ENCODE results near the gene CDH4.

CDH4 gene

GRCh38 chr20:61570646-61571195 lies 318.7 kb downstream of the CDH4 start:
- DNase-seq, result no peak

DNA sequence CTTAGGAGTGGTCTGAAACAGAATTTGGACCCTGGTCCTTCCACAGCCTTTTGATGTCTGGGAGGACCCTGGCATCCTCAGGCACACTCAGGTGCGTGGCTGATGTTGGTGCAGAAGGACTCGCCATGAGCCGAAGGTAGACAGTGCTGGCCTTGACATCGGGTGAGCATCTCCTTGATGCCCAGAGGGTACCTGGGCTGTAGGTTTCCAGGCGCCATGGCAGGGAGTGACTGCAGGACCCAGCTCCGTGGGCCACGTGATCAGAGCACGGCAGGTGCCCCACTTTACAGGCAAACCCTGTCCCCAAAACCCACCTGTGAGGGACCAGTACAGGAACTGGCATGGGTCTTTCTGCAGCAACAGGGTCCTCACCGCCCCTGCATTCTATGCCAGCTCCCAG lies 319.2 kb downstream of the CDH4 start:
- no peak for DNase-seq

DNA sequence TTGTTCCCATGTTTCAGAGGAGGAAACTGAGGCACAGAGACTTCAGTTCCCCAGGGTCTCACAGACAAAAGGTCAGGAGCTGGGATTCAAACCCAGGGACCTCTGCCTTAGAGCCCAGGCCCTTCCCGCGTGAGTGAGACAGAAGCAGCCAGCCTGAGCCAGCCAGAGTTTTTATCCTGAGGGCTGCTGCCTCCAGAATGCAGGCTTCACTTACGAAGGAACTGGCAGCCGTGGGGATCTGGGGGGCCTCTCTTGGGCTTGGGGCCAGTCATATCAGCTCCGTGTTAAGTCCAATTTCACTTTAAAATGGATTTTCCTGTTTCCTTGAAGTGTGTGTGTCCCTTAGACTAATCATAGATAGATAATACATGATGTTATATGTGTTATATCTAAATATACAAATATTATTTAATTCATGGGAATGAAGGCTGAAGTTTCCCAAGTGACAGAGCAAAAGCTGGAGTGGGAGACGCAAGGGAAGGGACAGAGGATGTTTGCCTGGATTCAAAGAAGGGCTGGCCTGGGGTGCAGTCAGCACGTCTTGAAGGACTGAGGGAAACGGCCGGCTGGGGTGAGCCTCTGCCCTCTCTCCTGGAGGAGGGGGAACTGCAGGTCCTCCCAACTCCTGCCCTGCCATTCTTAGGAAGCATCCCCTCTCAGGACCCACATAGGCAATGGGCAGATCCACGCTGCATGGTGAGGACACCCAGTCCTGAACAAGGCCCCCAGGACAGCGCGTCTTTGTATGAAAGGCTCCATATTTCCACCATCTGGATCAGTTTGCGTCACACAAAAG lies 320.1 kb downstream of the CDH4 start:
- DNase-seq, result no peak

- no peak for DNase-seq
Observed at GRCh38 chr20:61572789-61573188, 320.7 kb downstream of the CDH4 start.

DNA sequence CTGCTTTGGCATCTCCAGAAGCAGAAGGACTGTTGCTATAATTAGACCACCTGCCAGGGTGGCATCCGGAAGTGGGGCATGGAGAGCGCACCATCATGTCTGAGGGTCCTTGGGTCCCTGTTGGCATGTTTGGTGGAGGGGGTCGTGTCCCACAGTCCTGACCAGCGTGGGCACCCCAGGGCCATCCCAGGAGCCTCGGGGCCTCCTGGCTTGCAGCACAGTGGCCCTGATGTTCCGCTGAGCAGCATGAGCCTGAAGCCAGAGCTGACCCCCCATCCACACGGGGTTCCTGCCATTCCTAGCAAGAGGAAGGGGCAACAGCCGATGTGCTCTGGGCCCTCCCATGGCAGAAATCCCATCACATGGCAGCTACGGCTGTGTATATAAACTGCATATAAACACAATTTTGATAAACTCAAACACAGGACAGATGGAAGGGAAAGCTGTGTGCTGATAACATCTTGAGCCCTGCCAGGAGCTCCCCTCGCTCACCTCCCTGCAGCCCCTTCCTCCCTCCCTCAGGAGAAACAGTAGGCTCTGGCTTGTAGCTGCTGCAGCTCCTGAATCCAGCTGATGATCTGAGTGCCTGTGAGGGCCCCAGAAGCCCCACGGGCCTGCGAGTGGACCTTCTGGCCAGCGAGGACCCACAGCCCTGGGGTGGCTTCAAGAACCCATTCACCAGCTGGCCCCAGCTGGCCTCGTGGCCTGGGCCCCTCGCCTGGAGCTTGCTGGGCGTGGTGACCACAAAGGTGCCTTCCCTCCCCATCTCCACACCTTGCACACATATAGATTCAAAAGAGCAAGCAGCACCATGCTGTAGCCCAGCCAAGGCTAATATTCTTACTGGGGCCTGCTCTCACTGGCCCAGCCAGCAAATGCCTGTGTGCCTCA lies 321.6 kb downstream of the CDH4 start:
- no peak for DNase-seq

GRCh38 chr20:61575151-61575937 lies 323.3 kb downstream of the CDH4 start:
- no peak for DNase-seq

GRCh38 chr20:61576372-61576771 lies 324.3 kb downstream of the CDH4 start:
- no peak for DNase-seq

DNA sequence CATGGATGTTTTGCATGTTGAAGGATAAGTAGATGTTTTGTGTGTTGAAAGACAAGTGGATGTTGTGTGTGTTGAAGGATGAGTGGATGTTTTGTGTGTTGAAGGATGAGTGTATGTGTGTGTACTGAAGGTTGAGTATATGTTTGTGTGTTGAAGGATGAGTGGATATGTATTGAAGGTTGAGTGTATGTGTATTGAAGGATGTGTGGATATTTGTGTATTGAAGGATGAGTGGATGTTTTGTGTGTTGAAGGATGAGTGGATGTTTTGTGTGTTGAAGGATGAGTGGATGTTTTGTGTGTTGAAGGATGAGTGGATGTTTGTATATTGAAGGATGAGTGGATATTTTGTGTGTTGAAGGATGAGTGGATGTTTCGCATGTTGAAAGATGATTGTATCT lies 325.0 kb downstream of the CDH4 start:
- DNase-seq, result no peak

DNA sequence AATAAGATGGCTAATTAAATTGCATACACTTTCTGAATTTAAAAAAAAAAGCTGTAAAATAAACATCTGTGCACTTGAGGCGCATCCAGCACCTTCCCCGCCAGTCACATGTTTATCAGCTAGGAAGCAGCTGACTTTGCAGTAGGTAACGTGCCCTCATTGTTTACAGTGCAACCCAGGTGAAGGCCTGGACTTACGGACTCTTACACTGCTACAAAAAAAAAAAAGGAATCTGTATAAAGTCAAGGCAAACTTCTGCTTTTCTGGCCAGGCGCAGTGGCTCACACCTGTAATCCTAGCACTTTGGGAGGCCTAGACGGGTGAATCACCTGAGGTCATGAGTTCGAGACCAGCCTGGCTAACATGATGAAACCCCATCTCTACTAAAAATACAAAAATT lies 327.8 kb downstream of the CDH4 start:
- DNase-seq, result no peak

- DNase-seq, result no peak
Observed at GRCh38 chr20:61580958-61581824, 329.1 kb downstream of the CDH4 start.

DNA sequence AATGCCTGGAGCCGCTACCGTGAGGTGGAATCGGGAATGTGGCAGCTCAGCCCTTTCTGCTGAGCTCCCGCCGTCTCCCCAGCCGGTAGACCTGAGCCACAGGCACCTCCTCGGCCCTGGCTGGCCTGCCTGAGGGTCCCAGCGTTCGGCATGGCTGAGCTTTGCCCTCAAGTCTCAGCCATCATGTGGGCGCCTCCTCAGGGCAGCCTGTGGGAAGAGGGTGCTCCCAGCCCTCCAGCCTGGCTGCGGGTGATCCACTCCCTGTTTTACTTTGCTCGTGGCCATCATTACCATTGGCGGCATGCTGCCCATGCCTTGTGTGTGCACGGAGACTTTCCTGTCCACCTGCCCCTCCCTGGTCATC lies 329.7 kb downstream of the CDH4 start:
- no peak for DNase-seq

- DNase-seq, result no peak
Observed at GRCh38 chr20:61582196-61582923, 330.3 kb downstream of the CDH4 start.

DNA sequence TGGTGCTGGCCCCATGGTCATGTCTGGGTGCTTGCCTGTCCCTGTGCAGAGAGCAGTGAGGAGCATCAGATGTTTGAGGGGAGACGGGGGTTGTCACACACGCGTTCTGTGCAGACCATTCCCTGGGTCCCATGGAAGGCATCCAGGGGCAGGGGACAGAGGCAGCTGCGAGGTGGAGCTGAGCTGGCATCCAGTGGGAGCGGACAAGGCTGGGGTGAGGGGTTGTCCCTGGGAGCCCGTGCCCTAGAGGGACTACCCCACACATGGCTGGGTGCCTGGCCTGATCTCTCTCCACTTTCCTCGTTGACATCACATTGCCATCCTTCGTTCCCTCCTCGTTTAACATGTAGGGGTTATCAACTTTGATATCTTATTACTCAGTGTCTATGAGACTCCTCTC lies 331.3 kb downstream of the CDH4 start:
- DNase-seq, result no peak

DNA sequence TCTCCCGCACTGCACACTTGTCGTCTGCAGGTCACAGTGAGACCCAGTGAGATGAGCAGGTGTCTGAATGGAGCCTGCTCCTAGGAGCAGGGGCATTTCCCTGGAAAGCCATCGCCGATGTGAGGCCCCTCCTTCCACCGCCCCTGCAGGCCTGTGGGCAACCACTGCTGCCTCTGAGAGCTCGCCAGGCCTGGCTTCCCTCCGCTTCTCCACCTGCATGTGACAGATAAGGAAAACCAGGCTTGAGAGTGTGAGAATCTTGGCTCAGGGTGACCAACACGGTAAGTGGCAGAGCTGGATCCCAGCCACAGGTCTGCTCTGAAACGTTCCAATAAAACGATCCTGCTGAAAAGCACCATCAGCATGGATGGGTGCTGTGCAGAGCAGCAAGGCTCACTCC lies 332.8 kb downstream of the CDH4 start:
- DNase-seq, result no peak

DNA sequence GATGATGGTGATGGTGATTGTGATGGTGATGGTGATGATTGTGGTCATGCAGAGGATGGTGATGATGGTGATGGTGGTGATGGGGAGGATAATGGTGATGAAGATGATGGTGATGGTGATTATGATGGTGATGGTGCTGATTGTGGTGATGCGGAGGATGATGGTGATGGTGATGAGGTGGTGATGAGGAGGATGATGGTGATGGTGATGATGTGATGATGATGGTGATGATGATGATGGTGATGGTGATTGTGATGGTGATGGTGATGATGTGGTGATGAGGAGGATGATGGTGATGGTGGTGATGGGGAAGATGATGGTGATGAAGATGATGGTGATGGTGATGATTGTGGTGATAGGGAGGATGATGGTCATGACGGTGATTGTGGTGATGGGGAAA lies 333.7 kb downstream of the CDH4 start:
- no peak for DNase-seq

GRCh38 chr20:61587036-61587435 lies 335.0 kb downstream of the CDH4 start:
- DNase-seq, result no peak

DNA sequence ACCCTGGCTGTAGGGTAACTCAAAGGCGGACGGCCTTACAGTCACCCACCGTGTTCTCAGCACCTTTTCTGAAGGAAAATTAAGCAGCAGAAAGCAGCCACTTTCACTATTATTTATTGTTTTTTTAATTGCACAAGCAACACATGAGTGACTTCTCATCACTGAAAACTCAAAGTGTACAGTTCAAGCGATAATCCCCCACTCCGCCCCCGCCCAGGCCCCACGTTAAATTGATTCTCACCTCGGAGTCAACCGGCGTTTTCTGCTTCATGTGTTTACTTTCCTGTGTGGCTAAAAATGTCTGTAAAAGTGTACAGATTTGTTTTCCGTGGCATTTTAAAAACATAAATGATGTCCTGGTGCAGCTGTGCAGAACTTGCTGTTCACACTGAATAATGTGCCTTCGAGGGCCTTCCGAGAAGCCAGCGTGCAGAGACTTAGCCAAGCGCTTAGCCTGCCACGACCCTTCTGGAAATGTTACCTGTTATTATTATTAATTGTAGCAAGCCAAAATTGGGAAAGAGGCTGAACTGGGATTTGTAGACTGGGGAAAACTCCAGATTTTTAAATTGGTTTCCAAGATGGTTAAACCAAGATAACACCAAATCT lies 335.7 kb downstream of the CDH4 start:
- no peak for DNase-seq

DNA sequence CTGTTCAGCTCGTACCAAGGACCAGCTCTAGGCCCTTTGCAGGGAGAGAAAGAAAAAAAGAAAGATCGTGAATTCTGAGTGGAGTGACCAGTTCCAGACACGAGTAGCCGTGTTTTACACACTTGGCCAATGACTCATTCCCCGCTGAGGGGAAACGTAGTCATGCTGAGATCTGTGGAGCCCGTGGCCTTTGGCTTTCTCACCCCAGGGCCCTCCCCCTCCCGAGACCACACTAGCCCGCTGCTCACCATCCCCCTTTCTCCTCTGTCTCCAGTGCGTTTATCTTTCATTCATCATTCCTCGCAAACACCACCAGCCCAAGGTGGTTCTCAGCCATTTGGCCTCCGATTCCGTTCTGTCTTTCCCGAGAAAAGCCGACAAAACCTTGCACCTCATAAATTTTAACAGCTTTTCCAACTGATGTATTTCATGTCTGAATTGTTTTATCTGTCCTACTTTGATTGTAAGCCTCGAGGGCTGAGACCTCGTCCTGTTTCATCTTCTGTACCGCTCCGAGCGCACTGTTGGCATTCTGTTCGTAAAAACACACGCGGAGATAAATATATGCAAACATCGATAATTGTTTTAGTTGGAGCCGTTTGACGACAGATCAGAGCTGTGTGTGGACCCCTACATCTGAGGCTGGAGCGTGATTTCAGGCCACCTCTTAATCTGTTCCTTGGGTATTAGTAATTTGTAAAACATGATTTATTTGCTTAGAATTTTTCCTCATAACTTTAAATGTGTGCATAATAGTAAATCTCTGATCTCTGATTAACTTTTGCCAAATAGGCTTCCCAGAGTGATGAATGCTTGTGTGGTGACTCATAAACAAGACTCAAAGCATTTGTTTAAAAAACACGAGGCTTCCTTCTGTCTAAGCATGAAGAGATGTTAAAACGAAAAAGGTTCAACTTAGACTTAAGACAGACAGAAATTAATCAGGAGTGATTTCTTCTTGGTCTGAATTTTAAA lies 336.6 kb downstream of the CDH4 start:
- no peak for DNase-seq

DNA sequence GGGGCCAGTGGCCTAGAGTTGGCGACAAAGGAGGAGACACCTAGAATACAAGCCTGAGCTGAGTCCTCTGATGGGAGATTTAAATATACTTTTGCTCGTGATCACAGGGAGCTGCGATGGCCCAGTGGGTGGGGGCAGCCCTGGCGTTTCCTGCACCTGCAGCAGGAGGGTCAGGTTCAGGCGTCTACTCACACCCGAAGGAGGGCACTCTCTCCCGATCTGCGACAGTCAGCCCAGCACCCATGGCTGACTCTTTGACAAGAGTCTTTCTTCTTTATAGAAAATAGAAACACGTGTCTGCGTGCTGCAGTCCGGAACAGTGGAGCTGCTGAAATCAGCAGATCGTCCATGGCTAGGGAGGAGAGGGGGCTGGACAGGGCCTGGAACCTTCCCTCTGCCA lies 338.2 kb downstream of the CDH4 start:
- no peak for DNase-seq

GRCh38 chr20:61593516-61593915 lies 341.5 kb downstream of the CDH4 start:
- DNase-seq, result no peak

Data from SIG-M5 (cell line).